Prostate gland (tissue), 2 donors: Measurements from ENCODE around the gene SHROOM2. TPM values are rescaled to one million over a fixed set of nuclear protein-coding genes. Genes with fewer than 3 reads are reported as not detected.

ENCODE experiments used
- DNase-seq: peaks from one replicate; pipeline ENCODE4 v3.0.0-alpha.2; 2019; ENCODE audit warnings: low spot score
- H3K27ac ChIP-seq, 2 donors: fragments of 200-600 bp; sonication (generic); 2 replicates each; pipeline ENCODE4 v1.5.1; 2017 to 2019
- H3K27me3 ChIP-seq: fragments of 200-600 bp; sonication (generic); replicated peaks from 2 replicates; pipeline ENCODE4 v1.5.1; 2019; ENCODE audit not compliant: insufficient read depth
- H3K36me3 ChIP-seq, 2 donors: fragments of 200-600 bp; sonication (generic); 1 replicate in 1 of 2; 2 replicates in 1 of 2; pipeline versions ENCODE4 v1.5.1 to v1.8.1; 2017 to 2019
- H3K4me1 ChIP-seq: fragments of 200-600 bp; sonication (generic); replicated peaks from 2 replicates; pipeline ENCODE4 v1.5.1; 2019
- H3K4me3 ChIP-seq, 2 donors: fragments of 200-600 bp; sonication (generic); 2 replicates each; pipeline ENCODE4 v1.5.1; 2017 to 2019
- H3K9me3 ChIP-seq: fragments of 200-600 bp; sonication (generic); 2 replicates; pipeline ENCODE4 v1.5.1; 2017
- CTCF ChIP-seq, 4 experiments: fragments of 200-600 bp in 2 of 4; fragments of 450-650 bp in 2 of 4; sonication (generic) in 2 of 4; IDR thresholded peaks; 1 replicate in 3 of 4; 2 replicates in 1 of 4; pipeline ENCODE4 v1.5.1; 2016 to 2019; ENCODE audit warnings: antibody characterized with exemption in 4 of 4, mild to moderate bottlenecking in 2 of 4, moderate library complexity in 2 of 4
- POLR2A ChIP-seq: fragments of 450-650 bp; IDR thresholded peaks from one replicate; pipeline ENCODE4 v1.6.1; 2016; ENCODE audit warnings: antibody characterized with exemption, mild to moderate bottlenecking
- POLR2AphosphoS5 ChIP-seq: sonication (generic); formaldehyde crosslinking; IDR thresholded peaks from one replicate; pipeline ENCODE4 v1.6.1; 2017; ENCODE audit warnings: antibody characterized with exemption
- WGBS: methylation state at CpG from one replicate; pipeline ENCODE4 v1.1.5; 2018; 5-methylcytosine and 5-hydroxymethylcytosine counted together
- intact Hi-C: fragments of 100-400 bp; cut with DNase I; formaldehyde crosslinking; loops from one replicate; pipeline ENCODE4 v1.14.2; 2022
- total RNA-seq, 2 donors: library from RNA; depleted of rRNA; stranded (reverse); fragments of >200 nt; gene quantifications; one replicate each; pipeline ENCODE4 v1.1.0, GENCODE V29; 2016

SHROOM2 gene
- total RNA-seq, 2 donors from 2014 or later = 36.8 to 71.3 TPM

- no peaks in the 10 kb centered on the region for H3K4me1 ChIP-seq
- intact Hi-C loops = no loop called here
- TF ChIP-seq POLR2AphosphoS5 = no peak
- TF ChIP-seq CTCF (IDR thresholded peaks at IDR 0.05) = no peak
- TF ChIP-seq POLR2A = no peak
- 61% methylated on average over 7 of the region's 12 CpGs for WGBS
- no peaks in the 10 kb centered on the region for H3K9me3 ChIP-seq
- no peaks in the 10 kb centered on the region for H3K27me3 ChIP-seq
- no peak for DNase-seq
- H3K4me3 ChIP-seq = no peak overlapping the region
- H3K36me3 ChIP-seq = no peaks in the 10 kb centered on the region
- H3K27ac ChIP-seq = no peak overlapping the region
Observed at GRCh38 chrX:9878146-9878820, 92.1 kb downstream of the SHROOM2 start.

GRCh38 chrX:9880237-9880636 is 94.0 kb downstream of the SHROOM2 start:
- Histone ChIP-seq H3K9me3 (no peaks in the 10 kb centered on the region), H3K27me3 (no peaks in the 10 kb centered on the region), H3K36me3 (no peaks in the 10 kb centered on the region), H3K27ac (no peak overlapping the region), H3K4me3 (no peak overlapping the region), H3K4me1 (no peaks in the 10 kb centered on the region)
- no peak for DNase-seq
- TF ChIP-seq POLR2A (no peak), CTCF (IDR thresholded peaks at IDR 0.05) (no peak), POLR2AphosphoS5 (no peak)
- 80% methylated on average over 13 of the region's 13 CpGs for WGBS
- intact Hi-C loops = loop anchor here (10.0 kb wide), 2 partner anchors 115 to 235 kb away; no protein-coding TSS in a partner anchor

- Histone ChIP-seq H3K4me3 (no peak overlapping the region), H3K4me1 (no peaks in the 10 kb centered on the region), H3K27ac (no peak overlapping the region), H3K9me3 (no peaks in the 10 kb centered on the region), H3K36me3 (no peaks in the 10 kb centered on the region), H3K27me3 (no peaks in the 10 kb centered on the region)
- no peak for TF ChIP-seq POLR2A
- no peak for TF ChIP-seq POLR2AphosphoS5
- no peak for TF ChIP-seq CTCF (IDR thresholded peaks at IDR 0.05)
- DNase-seq = no peak
- 52% methylated on average over 7 of the region's 7 CpGs for WGBS
- intact Hi-C loops = loop anchor here (10.0 kb wide), 2 partner anchors 114 to 234 kb away; no protein-coding TSS in a partner anchor
Observed at GRCh38 chrX:9880870-9881269, 94.6 kb downstream of the SHROOM2 start.

- DNase-seq = no peak
- no peak overlapping the region for H3K4me3 ChIP-seq
Observed at GRCh38 chrX:9882669-9883446, 96.6 kb downstream of the SHROOM2 start.

More at GRCh38 chrX:9882669-9883446, 96.6 kb downstream of the SHROOM2 start:
- no peak overlapping the region for H3K27ac ChIP-seq
- TF ChIP-seq POLR2A (no peak), POLR2AphosphoS5 (no peak), CTCF (IDR thresholded peaks at IDR 0.05) (no peak)
- intact Hi-C loops = loop anchor here (10.0 kb wide), 2 partner anchors 112 to 232 kb away; no protein-coding TSS in a partner anchor
- H3K4me1 ChIP-seq = no peaks in the 10 kb centered on the region
- no peaks in the 10 kb centered on the region for H3K36me3 ChIP-seq
- WGBS = 51% methylated on average over 14 of the region's 15 CpGs
- no peaks in the 10 kb centered on the region for H3K9me3 ChIP-seq
- no peaks in the 10 kb centered on the region for H3K27me3 ChIP-seq
